Activated naive CD8-positive, alpha-beta T cell (primary cell): Measurements from ENCODE around the gene PLEKHA7.

Source experiments
- H3K27ac Mint-ChIP-seq: one replicate; pipeline ENCODE4 v1.8.0; 2021; ENCODE audit warnings: mixed read lengths
- H3K27me3 Mint-ChIP-seq: one replicate; pipeline ENCODE4 v1.8.0; 2021; ENCODE audit warnings: mixed read lengths
- H3K36me3 Mint-ChIP-seq: one replicate; pipeline ENCODE4 v1.8.0; 2021; ENCODE audit warnings: mixed read lengths
- H3K4me1 Mint-ChIP-seq: one replicate; pipeline ENCODE4 v1.8.0; 2021; ENCODE audit warnings: low read depth, mixed read lengths
- H3K4me3 Mint-ChIP-seq: one replicate; pipeline ENCODE4 v1.8.0; 2021; ENCODE audit warnings: mild to moderate bottlenecking, mixed read lengths
- H3K9me3 Mint-ChIP-seq: one replicate; pipeline ENCODE4 v1.8.0; 2021; ENCODE audit warnings: low read depth, mixed read lengths

Gene PLEKHA7

DNA sequence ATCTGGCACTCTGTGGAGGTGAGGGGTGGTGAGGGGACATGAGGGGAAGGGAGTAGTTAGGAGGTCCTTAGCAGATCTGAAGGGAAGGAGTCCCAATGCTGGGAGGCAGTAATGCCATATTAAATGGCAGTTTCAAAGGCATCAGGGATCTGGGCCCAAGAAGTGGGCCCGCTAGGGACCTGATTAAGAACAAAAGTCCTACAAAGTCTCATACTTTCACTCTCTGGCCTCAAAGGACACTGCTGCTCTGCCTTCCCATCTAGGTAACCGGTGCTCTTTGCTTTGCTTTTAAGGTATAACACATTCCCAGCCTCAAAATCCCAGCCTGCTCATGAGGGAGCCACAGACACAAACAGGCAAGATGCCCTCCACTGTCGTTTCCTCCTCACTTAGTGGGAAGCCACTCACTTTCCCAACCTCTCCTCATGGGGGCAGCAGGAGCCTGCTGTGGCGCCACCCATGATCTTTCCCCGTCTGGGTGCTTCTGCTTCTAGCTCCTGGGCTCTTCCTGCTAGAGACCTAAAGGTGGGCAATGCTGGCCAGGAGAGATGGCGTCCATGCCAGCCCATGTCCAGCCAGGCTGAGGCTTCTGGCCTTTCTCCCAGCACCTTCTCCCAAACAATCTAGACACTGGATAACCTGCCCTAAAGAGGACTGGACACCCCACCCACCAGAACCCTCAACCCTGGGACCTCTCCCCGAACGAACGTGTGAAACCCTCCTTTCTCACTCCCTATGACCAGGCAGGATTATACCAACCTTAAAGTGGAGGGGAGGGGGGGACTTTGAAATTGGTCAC lies 68.3 kb downstream of the PLEKHA7 start:
- Mint-ChIP-seq H3K4me1 (peaks cover 2% of the 10 kb centered on the region), H3K27me3 (no peaks in the 10 kb centered on the region), H3K4me3 (no peak overlapping the region), H3K9me3 (no peaks in the 10 kb centered on the region), H3K36me3 (no peaks in the 10 kb centered on the region), H3K27ac (no peak overlapping the region)

DNA sequence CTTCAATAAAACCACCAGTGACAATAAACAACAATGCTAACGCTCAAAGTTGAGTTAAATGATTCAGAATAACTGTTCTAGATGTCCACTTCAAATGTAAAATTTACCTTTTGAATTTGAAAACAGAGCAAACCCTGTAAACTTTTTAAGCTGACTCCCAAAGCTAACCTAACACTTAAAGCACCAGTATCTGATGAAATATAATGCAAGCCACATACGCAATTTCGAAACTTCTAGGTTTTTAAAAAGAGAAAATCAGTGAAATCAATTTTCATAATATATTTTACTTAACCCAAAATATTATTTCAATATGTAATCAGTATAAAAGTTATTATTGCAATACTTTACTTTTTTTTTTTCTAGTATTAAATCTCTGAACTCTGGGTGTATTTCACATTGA lies 71.3 kb downstream of the PLEKHA7 start:
- no peaks in the 10 kb centered on the region for H3K9me3 Mint-ChIP-seq
- no peaks in the 10 kb centered on the region for H3K27me3 Mint-ChIP-seq
- no peak overlapping the region for H3K4me3 Mint-ChIP-seq
- no peaks in the 10 kb centered on the region for H3K36me3 Mint-ChIP-seq
- peaks cover 2% of the 10 kb centered on the region for H3K4me1 Mint-ChIP-seq
- H3K27ac Mint-ChIP-seq, result no peak overlapping the region

DNA sequence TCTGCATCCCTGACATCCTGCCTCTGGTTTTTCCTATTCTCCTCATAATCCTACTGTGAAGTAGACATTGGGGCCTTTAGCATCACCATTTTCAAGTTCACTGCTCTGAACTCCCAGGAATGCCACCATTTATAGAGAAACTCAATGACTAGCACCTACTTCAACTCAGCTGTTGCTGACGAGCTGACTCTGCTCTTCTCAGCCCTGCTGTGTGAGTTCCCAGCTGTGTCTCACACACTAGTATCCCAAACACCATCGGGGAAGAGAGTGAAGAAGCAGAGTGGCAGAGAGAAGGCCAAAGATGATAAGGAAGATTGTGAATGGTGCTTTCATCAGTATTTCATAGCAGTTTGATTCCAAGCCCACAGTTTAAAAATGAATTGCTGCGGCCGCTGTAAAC lies 71.9 kb downstream of the PLEKHA7 start:
- Mint-ChIP-seq H3K4me3 (no peak overlapping the region), H3K27me3 (no peaks in the 10 kb centered on the region), H3K9me3 (no peaks in the 10 kb centered on the region), H3K27ac (no peak overlapping the region), H3K36me3 (no peaks in the 10 kb centered on the region), H3K4me1 (peaks cover 2% of the 10 kb centered on the region)

DNA sequence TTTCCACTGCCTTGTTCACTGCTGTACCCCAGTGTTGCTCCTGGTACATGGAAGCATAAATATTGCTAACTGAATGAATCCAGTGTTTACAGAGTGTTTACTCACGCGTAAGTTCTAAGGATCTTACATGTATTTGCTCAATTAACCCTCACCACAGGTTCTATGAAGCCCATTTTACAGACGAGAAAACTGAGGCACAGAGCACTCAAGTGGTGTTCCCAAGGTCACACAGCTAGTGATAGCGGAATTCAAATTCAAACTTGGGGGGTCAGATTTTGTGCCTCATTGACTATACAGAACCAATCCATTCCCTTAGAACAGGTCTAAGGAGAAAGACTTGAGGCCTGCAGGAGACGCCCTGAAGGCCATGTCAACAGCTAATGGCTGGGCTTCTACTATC lies 72.3 kb downstream of the PLEKHA7 start:
- H3K4me3 Mint-ChIP-seq, result no peak overlapping the region
- H3K27me3 Mint-ChIP-seq, result no peaks in the 10 kb centered on the region
- H3K4me1 Mint-ChIP-seq, result peaks cover 2% of the 10 kb centered on the region
- H3K36me3 Mint-ChIP-seq, result no peaks in the 10 kb centered on the region
- no peak overlapping the region for H3K27ac Mint-ChIP-seq
- no peaks in the 10 kb centered on the region for H3K9me3 Mint-ChIP-seq

DNA sequence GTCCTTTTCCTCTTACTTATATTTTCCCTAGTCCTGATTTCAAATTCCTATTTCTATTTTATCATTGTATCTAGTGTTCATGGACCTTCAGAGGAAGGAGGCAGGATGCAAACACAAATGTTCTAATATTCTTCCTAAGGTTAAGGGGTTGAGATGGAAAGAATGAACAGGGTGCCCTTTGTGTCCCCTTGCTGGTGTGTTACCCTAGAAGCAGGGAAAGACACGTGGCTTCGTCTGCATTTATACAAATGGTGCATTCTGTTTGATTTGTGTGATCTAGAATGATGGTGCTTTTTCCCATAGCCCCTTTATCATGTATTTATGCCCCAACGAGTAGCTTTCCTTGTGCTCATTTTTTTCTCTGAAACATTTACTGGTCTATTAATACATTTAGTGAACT lies 76.2 kb downstream of the PLEKHA7 start:
- H3K27ac Mint-ChIP-seq, result no peak overlapping the region
- peaks cover 6% of the 10 kb centered on the region for H3K27me3 Mint-ChIP-seq
- H3K4me3 Mint-ChIP-seq, result no peak overlapping the region
- H3K4me1 Mint-ChIP-seq, result no peaks in the 10 kb centered on the region
- H3K9me3 Mint-ChIP-seq, result no peaks in the 10 kb centered on the region
- H3K36me3 Mint-ChIP-seq, result no peaks in the 10 kb centered on the region

DNA sequence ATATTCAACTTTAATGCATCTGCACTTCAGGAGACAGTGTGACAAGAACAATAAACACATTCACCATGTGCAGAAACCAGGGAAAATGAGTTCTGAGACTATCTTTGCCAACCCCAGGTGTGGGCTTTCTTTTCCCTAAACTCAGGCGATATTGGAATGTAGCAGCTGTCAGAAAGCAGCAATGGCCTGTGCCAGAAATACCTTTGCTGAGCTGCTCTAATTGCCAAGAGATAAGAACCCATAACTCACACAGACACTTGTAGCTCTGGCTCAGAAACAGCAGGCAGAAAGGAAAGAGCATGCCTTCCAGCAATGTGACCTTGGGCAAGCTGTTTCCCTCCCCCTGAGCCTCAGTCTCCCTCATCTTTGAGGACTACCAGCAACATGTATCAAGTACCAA lies 77.6 kb downstream of the PLEKHA7 start:
- H3K9me3 Mint-ChIP-seq, result no peaks in the 10 kb centered on the region
- H3K27ac Mint-ChIP-seq, result no peak overlapping the region
- H3K27me3 Mint-ChIP-seq, result peaks cover 8% of the 10 kb centered on the region
- no peak overlapping the region for H3K4me3 Mint-ChIP-seq
- H3K4me1 Mint-ChIP-seq, result no peaks in the 10 kb centered on the region
- no peaks in the 10 kb centered on the region for H3K36me3 Mint-ChIP-seq

DNA sequence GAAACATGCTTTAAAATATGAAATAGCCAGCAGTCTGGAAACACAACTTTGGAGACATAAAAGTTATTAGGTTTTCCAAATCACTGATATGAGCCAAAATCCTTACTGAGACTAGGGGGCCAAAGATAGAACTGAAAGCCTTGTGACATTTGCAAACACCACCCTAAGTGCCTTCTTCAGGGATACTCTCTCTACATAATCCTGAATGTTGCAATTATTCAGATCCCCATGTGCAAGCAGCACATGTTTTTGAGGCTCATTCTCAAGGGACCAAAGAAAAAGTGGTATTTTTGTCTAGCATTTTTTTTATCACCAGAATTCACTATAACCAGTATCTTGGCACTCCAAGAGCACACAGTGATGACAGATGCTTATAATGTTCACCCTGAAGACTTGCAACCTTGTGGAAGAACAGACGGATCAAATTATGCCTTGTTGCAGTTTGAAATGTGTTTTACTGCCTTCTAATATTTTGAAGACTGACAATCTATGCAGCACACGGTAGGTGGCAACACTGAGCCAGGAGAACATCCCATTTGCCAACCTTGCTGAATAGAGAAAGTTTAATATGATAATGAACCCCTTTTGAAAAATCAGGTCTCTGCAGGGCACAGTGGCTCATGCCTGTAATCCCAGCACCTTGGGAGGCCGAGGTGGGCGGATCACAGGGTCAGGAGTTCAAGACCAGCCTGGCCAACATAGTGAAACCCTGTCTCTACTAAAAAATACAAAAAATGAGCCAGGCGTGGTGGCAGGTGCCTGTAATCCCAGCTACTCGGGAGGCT lies 78.5 kb downstream of the PLEKHA7 start:
- Mint-ChIP-seq H3K36me3 (no peaks in the 10 kb centered on the region), H3K27me3 (peaks cover 8% of the 10 kb centered on the region), H3K4me3 (no peak overlapping the region), H3K9me3 (no peaks in the 10 kb centered on the region), H3K27ac (no peak overlapping the region), H3K4me1 (no peaks in the 10 kb centered on the region)

DNA sequence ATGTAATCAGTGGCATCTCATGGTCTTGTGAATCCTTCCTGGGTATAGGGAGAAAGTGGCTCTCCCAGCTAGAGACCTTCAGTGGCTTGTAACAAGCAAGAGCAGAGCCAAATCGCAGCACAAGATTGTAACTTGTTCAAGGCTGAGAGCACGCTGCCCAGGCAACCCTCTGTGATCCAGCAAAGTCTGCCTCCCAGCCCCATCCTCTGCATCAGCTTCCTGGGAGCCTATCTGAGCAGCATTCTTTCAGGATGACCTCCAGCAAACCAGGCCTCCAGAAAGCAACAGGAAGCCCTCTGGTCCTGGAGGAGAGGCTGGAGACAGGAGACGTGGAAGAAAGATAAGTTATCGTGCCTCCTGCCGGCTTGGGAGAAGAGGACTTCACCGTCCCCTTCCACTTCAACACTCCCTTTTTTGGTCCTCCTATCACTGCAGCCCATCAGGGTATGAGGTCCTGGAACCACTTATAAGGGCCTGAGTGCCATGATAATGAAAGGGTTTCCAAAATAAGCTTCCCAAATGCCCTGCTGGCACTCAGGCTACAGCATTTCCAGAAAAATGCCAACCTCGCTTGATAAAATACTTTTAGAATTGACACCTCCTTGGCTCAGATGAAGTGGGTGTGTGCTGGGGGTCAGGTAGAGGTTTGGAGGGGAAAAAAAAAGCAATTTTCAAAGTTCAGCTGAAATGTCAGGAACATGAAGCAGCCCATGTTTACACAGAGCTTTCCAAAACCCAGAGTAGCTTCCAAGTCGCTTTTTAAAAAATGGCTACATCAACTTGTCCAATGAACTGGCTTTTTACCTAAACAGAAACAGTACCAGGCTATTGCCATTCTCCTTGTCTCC lies 80.2 kb downstream of the PLEKHA7 start:
- peaks cover 10% of the 10 kb centered on the region for H3K27me3 Mint-ChIP-seq
- H3K4me1 Mint-ChIP-seq, result no peaks in the 10 kb centered on the region
- no peak overlapping the region for H3K4me3 Mint-ChIP-seq
- no peak overlapping the region for H3K27ac Mint-ChIP-seq
- H3K36me3 Mint-ChIP-seq, result no peaks in the 10 kb centered on the region
- no peaks in the 10 kb centered on the region for H3K9me3 Mint-ChIP-seq

DNA sequence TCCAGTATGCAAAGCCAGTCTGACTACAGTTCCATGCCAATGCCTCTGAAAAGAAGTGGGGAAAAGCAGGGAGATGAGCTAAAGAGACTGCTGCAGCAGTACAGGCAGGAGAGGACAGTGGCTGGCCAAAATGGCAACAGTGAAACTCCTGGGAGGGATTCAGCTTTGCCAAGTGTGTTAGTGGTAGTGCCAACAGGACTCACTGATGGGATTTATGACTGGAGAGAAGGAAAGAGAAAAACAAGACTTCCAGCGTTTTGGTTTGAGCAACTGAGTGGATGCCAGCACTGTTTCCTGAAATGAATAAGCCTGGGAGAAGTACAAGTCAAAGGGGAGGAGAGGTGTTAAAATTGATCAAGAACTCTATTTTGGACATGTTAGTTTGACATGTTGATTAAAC lies 80.9 kb downstream of the PLEKHA7 start:
- Mint-ChIP-seq H3K4me1 (no peaks in the 10 kb centered on the region), H3K4me3 (no peak overlapping the region), H3K27me3 (peaks cover 10% of the 10 kb centered on the region), H3K9me3 (no peaks in the 10 kb centered on the region), H3K36me3 (no peaks in the 10 kb centered on the region), H3K27ac (no peak overlapping the region)

DNA sequence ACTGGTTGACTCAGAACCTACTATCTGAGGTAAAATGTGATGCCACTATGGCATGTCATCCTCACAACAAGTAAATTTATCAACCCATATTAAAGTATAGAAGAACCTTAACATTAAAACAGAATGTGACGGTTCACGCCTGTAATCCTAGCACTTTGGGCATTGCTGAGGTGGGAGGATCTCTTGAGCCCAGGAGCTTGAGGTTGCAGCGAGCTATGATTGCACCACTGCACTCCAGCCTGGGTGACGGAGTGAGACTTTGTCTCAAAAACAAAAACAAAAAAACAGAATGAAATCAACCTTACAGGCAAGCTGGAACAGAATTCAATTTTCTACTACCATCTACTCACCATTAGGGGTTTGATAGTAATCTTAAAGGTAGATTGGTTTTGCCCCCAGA lies 86.2 kb downstream of the PLEKHA7 start:
- H3K4me1 Mint-ChIP-seq, result peaks cover 9% of the 10 kb centered on the region
- peaks cover 16% of the 10 kb centered on the region for H3K27me3 Mint-ChIP-seq
- H3K27ac Mint-ChIP-seq, result no peak overlapping the region
- H3K36me3 Mint-ChIP-seq, result no peaks in the 10 kb centered on the region
- no peaks in the 10 kb centered on the region for H3K9me3 Mint-ChIP-seq
- H3K4me3 Mint-ChIP-seq, result no peak overlapping the region

DNA sequence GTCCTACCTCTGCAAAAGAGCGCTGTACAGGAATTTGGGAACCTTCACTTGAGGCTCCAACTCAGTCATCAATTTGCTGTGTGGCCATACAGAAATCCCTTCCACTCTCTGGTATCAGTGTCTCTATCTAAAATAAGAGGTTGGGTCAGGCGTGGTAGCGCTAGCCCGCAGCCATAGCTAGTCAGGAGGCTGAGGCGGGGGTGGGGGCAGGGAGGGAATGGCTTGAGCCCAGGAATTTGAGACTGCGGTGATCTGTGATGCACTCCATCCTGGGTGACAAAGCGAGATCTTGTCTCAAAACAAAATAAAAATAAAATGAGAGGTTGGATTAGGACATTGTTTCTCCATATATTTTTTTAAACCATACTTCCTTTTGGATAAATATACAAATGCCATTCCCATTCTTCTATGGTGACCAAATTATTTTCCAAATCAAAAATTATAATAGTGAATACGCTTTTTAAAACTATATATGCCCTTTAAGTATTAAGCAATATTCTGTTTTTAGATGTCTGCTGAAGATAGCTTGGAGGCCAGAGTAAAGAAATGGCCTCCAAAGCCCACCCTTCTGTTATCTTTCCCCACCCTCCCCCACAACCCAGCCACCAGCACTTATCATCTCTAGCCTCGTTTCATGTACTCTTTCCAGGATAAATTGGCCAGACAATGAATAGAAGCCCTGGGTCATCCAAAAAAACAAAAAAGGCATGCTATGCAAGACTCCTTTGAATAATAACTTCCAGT lies 87.2 kb downstream of the PLEKHA7 start:
- Mint-ChIP-seq H3K27me3 (peaks cover 17% of the 10 kb centered on the region), H3K4me3 (no peak overlapping the region), H3K9me3 (no peaks in the 10 kb centered on the region), H3K36me3 (no peaks in the 10 kb centered on the region), H3K4me1 (peaks cover 9% of the 10 kb centered on the region), H3K27ac (no peak overlapping the region)

DNA sequence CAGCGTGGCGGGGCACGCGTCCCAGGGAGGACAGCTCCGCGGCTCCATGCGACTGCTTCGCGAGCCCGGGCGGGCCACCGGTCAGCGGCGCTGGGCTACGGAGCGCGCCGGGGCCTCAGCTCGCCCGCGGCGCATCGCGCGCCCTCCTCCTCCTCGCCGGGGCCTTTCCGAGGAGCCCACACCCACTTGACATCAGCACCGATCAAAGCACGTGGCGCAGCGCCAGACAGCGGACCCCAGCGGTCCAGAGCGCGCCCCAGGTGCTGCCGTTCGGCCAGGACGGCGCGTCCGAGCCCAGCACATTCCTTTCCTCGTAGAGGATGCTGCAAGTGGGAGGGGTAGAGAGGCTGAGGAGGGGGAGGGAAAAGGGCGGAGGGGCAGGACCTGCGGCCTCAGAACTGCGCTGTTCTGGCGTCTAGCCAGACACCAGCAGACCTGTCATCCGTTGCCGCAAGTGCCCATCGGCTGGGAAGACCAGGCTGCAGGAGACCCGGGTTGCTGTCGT lies 88.6 kb downstream of the PLEKHA7 start:
- Mint-ChIP-seq H3K27me3 (peaks cover 17% of the 10 kb centered on the region), H3K4me1 (peaks cover 9% of the 10 kb centered on the region)

DNA sequence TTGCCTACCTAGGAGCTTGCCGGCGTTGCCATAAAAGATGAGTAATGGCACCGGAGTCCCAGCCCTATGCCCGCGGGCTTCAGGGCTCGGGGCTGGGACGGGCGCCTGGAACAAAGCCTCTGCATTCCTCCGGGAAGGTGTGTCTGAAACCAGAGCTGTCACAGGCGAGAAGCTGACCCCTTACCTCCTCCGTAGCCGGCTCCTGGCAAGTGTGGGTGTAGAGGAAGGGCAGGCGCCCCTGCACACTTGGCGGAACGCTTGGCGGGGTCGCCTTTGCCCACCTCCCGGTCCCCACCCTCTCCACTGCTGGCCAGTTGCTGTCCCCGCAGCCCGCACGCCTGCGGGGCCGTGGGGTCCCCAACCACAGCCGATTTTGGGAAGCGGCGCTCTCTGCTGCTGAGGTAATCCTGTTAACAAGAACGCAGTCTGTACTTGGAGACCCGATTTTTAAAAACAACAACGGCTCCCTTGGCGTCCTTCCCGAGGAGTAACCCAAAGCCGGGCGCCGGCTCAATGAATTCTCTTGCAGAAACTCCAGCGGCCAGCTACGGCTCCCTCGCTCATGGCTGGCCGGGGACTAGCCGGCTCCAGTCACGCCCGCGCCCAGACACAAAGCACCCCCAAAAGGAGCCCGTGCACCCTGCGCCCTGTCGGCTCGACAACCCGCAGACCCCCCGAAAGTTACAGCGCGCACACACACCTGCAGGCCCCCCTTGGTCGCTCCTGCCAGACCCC lies 89.2 kb downstream of the PLEKHA7 start:
- H3K27ac Mint-ChIP-seq, result no peak overlapping the region
- H3K9me3 Mint-ChIP-seq, result no peaks in the 10 kb centered on the region
- H3K4me3 Mint-ChIP-seq, result peak overlapping the region; percentile 56
- no peaks in the 10 kb centered on the region for H3K36me3 Mint-ChIP-seq
- H3K4me1 Mint-ChIP-seq, result peaks cover 9% of the 10 kb centered on the region
- peaks cover 15% of the 10 kb centered on the region for H3K27me3 Mint-ChIP-seq

More for the DNA sequence above, 88.6 kb downstream of the PLEKHA7 start:
- Mint-ChIP-seq H3K27ac (no peak overlapping the region), H3K9me3 (no peaks in the 10 kb centered on the region), H3K36me3 (no peaks in the 10 kb centered on the region), H3K4me3 (peak overlapping the region; percentile 32)

DNA sequence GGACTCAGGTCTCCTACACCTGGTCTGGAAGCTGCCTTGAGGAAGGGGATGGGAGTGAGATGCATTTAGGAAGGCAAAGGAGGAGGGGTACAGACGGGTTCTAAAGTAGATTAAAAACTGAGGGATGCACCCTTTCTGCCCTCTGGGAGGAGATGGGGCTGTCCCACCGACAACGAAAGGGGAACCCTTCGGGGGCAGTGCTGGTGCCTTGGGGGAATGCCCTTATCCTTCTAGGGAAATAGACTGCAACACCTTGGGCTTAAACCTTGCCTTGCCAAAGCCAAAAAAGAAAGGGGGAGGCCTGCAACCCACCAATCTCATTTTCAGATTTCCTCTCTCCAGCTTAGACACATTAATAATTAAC lies 89.8 kb downstream of the PLEKHA7 start:
- Mint-ChIP-seq H3K36me3 (no peaks in the 10 kb centered on the region), H3K27me3 (peaks cover 15% of the 10 kb centered on the region), H3K4me1 (peaks cover 9% of the 10 kb centered on the region), H3K27ac (no peak overlapping the region), H3K4me3 (peak overlapping the region; percentile 56), H3K9me3 (no peaks in the 10 kb centered on the region)
